Left lung (tissue), 10 donors: Measurements from ENCODE around the gene UHRF1. TPM values are rescaled to one million over a fixed set of nuclear protein-coding genes. Genes with fewer than 3 reads are reported as not detected.

Experiments used
- ATAC-seq: fragments of 200-7000 bp; cut with Tn5 transposase; one replicate; pipeline ENCODE4 v1.9.1; 2020; ENCODE audit warnings: moderate library complexity
- DNase-seq, 4 donors: peaks; one replicate each; pipeline ENCODE4 v3.0.0-alpha.2; 2013 to 2020
- H3K27ac ChIP-seq, 2 donors: fragments of 200-600 bp; sonication (generic) in 1 of 2; one replicate each; pipeline versions ENCODE4 v1.5.0 to v1.8.0; 2020 to 2021
- H3K27me3 ChIP-seq, 2 donors: fragments of 200-600 bp; sonication (generic) in 1 of 2; one replicate each; pipeline versions ENCODE4 v1.5.0 to v1.8.0; 2020 to 2021
- H3K36me3 ChIP-seq, 2 donors: fragments of 200-600 bp; sonication (generic) in 1 of 2; one replicate each; pipeline versions ENCODE4 v1.5.0 to v1.8.0; 2020 to 2021
- H3K4me1 ChIP-seq, 2 donors: fragments of 200-600 bp; one replicate each; pipeline ENCODE4 v1.8.0; 2021
- H3K4me3 ChIP-seq, 2 donors: fragments of 200-600 bp; sonication (generic) in 1 of 2; one replicate each; pipeline versions ENCODE4 v1.5.0 to v1.8.0; 2020 to 2021; ENCODE audit warnings: mild to moderate bottlenecking in 1 of 2
- H3K9me3 ChIP-seq, 2 donors: fragments of 200-600 bp; sonication (generic) in 1 of 2; one replicate each; pipeline versions ENCODE4 v1.5.0 to v1.8.0; 2020 to 2021
- intact Hi-C, 2 donors: fragments of 100-400 bp; cut with DNase I; formaldehyde crosslinking; loops; one replicate each; pipeline versions ENCODE4 v1.11.2 to v1.14.2; 2022
- polyA plus RNA-seq, 6 donors: library from polyadenylated mRNA; unstranded; fragments of 120-200 nt; gene quantifications; one replicate each; pipeline ENCODE4 v1.2.1, GENCODE V29; 2013; ENCODE audit not compliant: insufficient read length in 6 of 6
- total RNA-seq, 2 donors: library from RNA; stranded (reverse); fragmentation: NEBNext Ultra II Directional; extraction: Animal tissue kit (Norgen Biotek cat#: 25700); gene quantifications; one replicate each; pipeline ENCODE4 v1.2.1, GENCODE V29; 2021
- TF ChIP-seq, protein P1 (sequence below), 2 donors: fragments of 200-600 bp; sonication (generic) in 1 of 2; IDR thresholded peaks; one replicate each; pipeline versions ENCODE4 v1.5.0 to v1.8.0; 2021; ENCODE audit warnings: antibody characterized with exemption in 2 of 2
- donor health status: DM: no; HTN: yes; CAD: no.
- donor health status: DM: no; HTN: no; CAD: no.

UHRF1 gene
- total and polyA plus RNA-seq, 8 donors = 14.2 to 30.2 (median 21.7) TPM

DNA sequence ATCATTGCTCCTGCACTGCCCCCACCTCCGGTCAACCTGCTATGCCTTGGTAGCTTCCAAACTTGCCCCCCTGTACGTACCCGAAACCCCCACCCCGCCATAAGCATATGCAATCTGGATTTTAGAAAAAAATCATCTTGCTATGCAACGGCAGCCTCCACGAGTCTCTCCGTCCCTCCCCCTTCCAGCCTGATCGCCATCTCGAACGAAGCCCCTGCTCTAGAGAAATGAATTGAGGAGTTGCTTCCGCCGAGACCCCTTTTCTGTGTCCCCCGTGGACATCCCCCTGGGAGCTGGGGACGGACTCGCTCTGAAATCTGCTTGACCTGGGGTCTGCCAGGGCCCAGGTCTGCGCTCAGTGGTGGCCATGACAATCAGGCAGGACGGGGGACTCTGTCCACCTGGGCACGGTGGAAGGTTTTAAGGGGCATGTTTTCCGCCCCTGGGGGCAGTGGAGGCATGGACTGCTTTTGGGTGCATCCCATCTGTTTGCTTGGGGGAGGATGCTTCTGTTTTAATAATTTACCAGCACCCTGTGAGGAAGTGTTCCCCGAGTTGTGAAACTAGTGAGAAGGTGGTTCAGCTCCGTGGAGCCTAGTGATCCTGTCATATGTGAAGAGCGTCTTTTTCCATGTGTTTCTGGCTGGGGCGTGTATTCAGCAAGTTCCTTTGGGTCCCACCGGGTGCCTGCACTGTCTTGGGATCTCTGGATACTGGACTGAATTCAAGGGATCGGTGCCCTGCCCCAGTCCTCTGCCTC lies 60.7 kb downstream of the UHRF1 start:
- Histone ChIP-seq H3K27ac (peak overlapping the region; percentile 37 to 76), H3K4me3 (peak overlapping the region; percentile 55 to 61), H3K36me3 (no peaks in the 10 kb centered on the region), H3K9me3 (no peaks in the 10 kb centered on the region), H3K4me1 (peaks cover 10 to 58% of the 10 kb centered on the region in 2 donors), H3K27me3 (no peaks in the 10 kb centered on the region)
- intact Hi-C loops = no loop called here
- TF ChIP-seq, protein P1, sequence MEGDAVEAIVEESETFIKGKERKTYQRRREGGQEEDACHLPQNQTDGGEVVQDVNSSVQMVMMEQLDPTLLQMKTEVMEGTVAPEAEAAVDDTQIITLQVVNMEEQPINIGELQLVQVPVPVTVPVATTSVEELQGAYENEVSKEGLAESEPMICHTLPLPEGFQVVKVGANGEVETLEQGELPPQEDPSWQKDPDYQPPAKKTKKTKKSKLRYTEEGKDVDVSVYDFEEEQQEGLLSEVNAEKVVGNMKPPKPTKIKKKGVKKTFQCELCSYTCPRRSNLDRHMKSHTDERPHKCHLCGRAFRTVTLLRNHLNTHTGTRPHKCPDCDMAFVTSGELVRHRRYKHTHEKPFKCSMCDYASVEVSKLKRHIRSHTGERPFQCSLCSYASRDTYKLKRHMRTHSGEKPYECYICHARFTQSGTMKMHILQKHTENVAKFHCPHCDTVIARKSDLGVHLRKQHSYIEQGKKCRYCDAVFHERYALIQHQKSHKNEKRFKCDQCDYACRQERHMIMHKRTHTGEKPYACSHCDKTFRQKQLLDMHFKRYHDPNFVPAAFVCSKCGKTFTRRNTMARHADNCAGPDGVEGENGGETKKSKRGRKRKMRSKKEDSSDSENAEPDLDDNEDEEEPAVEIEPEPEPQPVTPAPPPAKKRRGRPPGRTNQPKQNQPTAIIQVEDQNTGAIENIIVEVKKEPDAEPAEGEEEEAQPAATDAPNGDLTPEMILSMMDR (IDR thresholded peaks at IDR 0.05) = no peak
- ATAC-seq (no peak), DNase-seq (peak in 2 of 4 donors; percentile 18 to 59)

DNA sequence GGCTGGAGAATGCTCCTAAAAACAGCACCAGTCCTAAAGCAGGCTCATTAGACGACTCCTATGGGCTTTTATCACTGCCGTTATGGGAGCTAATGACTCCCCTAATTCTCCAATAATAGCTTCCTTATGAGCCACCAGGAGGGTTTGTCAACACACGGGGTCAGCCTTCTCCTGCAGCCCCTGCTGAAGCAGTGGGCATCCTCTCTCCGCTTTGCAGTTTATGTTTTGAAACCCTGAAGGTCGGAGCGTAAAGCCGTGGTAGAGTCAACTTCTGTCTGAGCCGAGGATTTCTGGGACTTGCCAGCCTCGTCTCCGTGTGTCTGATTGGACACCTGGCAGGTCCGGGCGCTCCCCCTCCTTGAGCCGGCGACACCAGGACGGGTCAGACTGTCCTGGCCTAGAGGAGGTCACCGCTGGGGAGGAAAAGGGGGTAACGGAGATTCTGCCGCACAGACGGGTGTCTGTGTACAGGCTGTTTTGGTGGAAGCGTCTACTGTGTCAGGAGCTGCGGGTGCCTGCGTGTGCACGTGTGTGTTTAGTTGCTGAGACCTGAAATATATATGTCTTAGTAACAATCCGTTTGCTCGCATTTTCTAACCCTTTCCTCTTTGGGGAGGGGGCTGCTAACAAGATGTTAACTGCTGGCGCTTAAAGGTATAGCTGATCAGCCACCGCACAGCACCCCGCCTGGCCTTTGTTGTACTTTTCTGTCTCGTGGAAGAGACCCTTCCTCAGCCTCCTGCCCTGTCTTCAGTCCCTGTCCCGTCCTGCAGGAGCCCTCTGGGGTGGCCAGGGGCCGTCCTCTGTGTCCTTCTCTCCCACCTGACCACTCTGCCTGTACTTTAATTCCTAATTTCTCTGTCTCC lies 61.5 kb downstream of the UHRF1 start:
- intact Hi-C loops = no loop called here
- TF ChIP-seq, protein P1 (IDR thresholded peaks at IDR 0.05) = no peak
- H3K4me1 ChIP-seq = peaks cover 11 to 67% of the 10 kb centered on the region in 2 donors
- ATAC-seq (peak; percentile 5), DNase-seq (peak in 1 of 4 donors; percentile 78)
- peak overlapping the region; percentile 37 to 76 for H3K27ac ChIP-seq
- no peaks in the 10 kb centered on the region for H3K36me3 ChIP-seq
- H3K4me3 ChIP-seq = peak overlapping the region; percentile 55 to 61
- H3K27me3 ChIP-seq = no peaks in the 10 kb centered on the region
- H3K9me3 ChIP-seq = no peaks in the 10 kb centered on the region

DNA sequence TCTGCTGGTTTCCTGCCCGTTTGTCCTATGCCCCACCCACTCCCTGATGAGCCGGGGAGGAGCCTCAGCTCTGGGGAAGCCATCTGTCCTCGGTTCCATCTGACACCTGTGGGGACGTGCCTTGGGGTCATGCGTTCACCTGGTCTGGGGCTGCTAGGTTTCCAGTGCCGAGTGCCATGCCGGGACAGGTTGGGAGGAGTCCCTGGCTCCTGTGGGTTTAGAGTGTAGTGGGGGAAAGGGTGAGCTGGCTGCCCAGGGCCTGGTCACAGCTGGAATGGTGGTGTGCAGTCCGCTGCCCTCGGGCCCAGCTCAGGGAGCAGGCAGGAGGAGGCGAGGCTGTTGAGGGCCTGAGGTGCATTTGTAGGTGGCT lies 62.1 kb downstream of the UHRF1 start:
- peak in 1 of 4 donors; percentile 74 for DNase-seq
- peaks cover 16 to 73% of the 10 kb centered on the region in 2 donors for H3K4me1 ChIP-seq
- intact Hi-C loops = no loop called here

DNA sequence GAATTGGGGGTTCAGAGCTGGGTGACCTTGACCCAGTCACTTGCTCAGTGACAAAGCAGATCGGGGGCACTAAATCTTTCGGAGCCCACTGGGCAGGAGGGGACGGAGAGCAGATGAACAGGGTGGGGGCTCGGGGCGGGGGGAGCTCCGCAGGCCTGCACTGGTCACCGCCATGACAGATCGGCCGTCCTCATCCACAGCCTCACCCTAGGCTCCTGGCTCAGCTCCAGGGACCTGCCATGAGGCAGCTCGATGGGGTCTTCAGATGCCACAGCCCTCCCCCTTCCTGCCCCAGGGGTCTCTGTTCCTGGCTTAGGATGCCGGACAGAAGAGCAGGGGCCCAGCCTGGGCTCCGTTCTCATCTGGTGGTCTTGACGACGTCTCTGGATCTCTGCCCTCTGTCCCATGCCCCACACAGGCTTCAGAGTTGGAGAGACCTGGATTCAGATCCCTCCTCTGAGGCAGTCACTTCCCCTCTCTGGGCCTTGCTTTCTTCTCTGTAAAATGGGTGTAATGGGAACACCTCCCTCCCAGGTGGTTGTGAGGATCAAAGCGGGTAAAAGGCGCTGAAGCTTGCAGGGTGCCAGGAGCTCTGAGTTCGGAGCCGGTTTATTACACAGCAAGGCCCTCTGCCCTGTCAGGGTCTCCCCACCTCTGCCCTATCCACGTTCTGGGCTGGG lies 62.7 kb downstream of the UHRF1 start:
- ATAC-seq (no peak), DNase-seq (peak in 1 of 4 donors; percentile 55)
- Histone ChIP-seq H3K4me1 (peaks cover 21 to 78% of the 10 kb centered on the region in 2 donors), H3K27me3 (no peaks in the 10 kb centered on the region), H3K36me3 (no peaks in the 10 kb centered on the region), H3K9me3 (no peaks in the 10 kb centered on the region), H3K4me3 (no peak overlapping the region), H3K27ac (peak overlapping the region in 1 of 2 donors; percentile 4)
- intact Hi-C loops = no loop called here
- TF ChIP-seq, protein P1 (IDR thresholded peaks at IDR 0.05) = no peak

More for the DNA sequence above, 62.1 kb downstream of the UHRF1 start:
- TF ChIP-seq, protein P1 (IDR thresholded peaks at IDR 0.05) = no peak
- H3K4me3 ChIP-seq = peak overlapping the region in 1 of 2 donors; percentile 61
- H3K27me3 ChIP-seq = no peaks in the 10 kb centered on the region
- H3K36me3 ChIP-seq = no peaks in the 10 kb centered on the region
- no peaks in the 10 kb centered on the region for H3K9me3 ChIP-seq
- H3K27ac ChIP-seq = peak overlapping the region in 1 of 2 donors; percentile 4
- no peak for ATAC-seq
